WTC11 (cell line): ENCODE results near the gene SEMA5B. TPM values are rescaled to one million over a fixed set of nuclear protein-coding genes. Genes with fewer than 3 reads are reported as not detected.

Source experiments
- ATAC-seq: fragments of 200-7000 bp; cut with Tn5 transposase; 2 replicates; pipeline ENCODE4 v1.10.0; 2021; ENCODE audit warnings: mild to moderate bottlenecking, moderate library complexity
- CTCF ChIA-PET: fragments of 300-600 bp; sonication (Branson Sonifier 250); formaldehyde crosslinking; loops from one replicate; lab custom pipeline; 2021; ENCODE audit warnings: antibody characterized with exemption; lab: Charles Lee
- POLR2A ChIA-PET: fragments of 350-600 bp; sonication (Branson Sonifier 250); formaldehyde crosslinking; loops from one replicate; lab custom pipeline; 2021; ENCODE audit warnings: antibody characterized with exemption; lab: Charles Lee
- DNase-seq: peaks from one replicate; pipeline ENCODE4 v3.0.0; 2021; ENCODE audit warnings: low spot score
- H3K27ac Mint-ChIP-seq: 2 replicates; pipeline ENCODE4 v1.8.0; 2021; ENCODE audit warnings: mixed read lengths
- H3K27me3 Mint-ChIP-seq: 2 replicates; pipeline ENCODE4 v1.8.0; 2021; ENCODE audit warnings: low read depth, mild to moderate bottlenecking, moderate library complexity, mixed read lengths
- H3K36me3 Mint-ChIP-seq: 2 replicates; pipeline ENCODE4 v1.8.0; 2021; ENCODE audit warnings: mixed read lengths
- H3K4me1 Mint-ChIP-seq: 2 replicates; pipeline ENCODE4 v1.8.0; 2022; ENCODE audit warnings: mixed read lengths
- H3K4me3 Mint-ChIP-seq: 2 replicates; pipeline ENCODE4 v1.8.0; 2021; ENCODE audit warnings: mild to moderate bottlenecking, moderate library complexity, mixed read lengths
- H3K9me3 Mint-ChIP-seq: 2 replicates; pipeline ENCODE4 v1.8.0; 2021; ENCODE audit warnings: mixed read lengths
- AFF4 ChIP-seq: sonication (generic); formaldehyde crosslinking; IDR thresholded peaks from 2 replicates; pipeline ENCODE4 v1.8.1; 2023; ENCODE audit warnings: mild to moderate bottlenecking, missing genetic modification reagents, borderline replicate concordance
- CTCF ChIP-seq: fragments of 200-600 bp; IDR thresholded peaks from 2 replicates; pipeline ENCODE4 v1.8.0; 2022; ENCODE audit warnings: antibody characterized with exemption
- HMGA2 ChIP-seq: fragments of 250-450 bp; sonication (Bioruptor Pico); IDR thresholded peaks from 2 replicates; pipeline ENCODE4 v1.4.0; 2021; ENCODE audit warnings: mild to moderate bottlenecking, moderate library complexity
- HMGXB4 ChIP-seq: sonication (generic); formaldehyde crosslinking; IDR thresholded peaks from 2 replicates; pipeline ENCODE4 v1.8.1; 2023; ENCODE audit warnings: mild to moderate bottlenecking, moderate library complexity, missing genetic modification reagents
- NR3C1 ChIP-seq: sonication (generic); formaldehyde crosslinking; conservative IDR thresholded peaks from 2 replicates; pipeline ENCODE4 v1.8.1; 2023; ENCODE audit warnings: low read depth, mild to moderate bottlenecking, missing genetic modification reagents
- PRRX2 ChIP-seq: fragments of 250-450 bp; sonication (Bioruptor Pico); IDR thresholded peaks from 2 replicates; pipeline ENCODE4 v1.8.0; 2021; ENCODE audit warnings: mild to moderate bottlenecking
- TCF7 ChIP-seq: sonication (generic); formaldehyde crosslinking; IDR thresholded peaks from 2 replicates; pipeline ENCODE4 v1.8.0; 2022; ENCODE audit warnings: mild to moderate bottlenecking, low read depth, missing genetic modification reagents, moderate library complexity
- ZNF396 ChIP-seq: fragments of 250-450 bp; sonication (Bioruptor Pico); IDR thresholded peaks from 2 replicates; pipeline ENCODE4 v1.8.0; 2021; ENCODE audit warnings: mild to moderate bottlenecking, moderate library complexity, borderline replicate concordance
- ZNF532 ChIP-seq: fragments of 250-450 bp; sonication (Bioruptor Pico); IDR thresholded peaks from 2 replicates; pipeline ENCODE4 v1.9.0; 2021; ENCODE audit warnings: mild to moderate bottlenecking, borderline replicate concordance
- ZNF671 ChIP-seq: fragments of 250-450 bp; sonication (Bioruptor Pico); IDR thresholded peaks from 2 replicates; pipeline ENCODE4 v1.8.0; 2021; ENCODE audit warnings: mild to moderate bottlenecking
- total RNA-seq: library from RNA; stranded (reverse); gene quantifications from 3 replicates; pipeline ENCODE4 v1.2.3, GENCODE V29; 2021
- TF ChIP-seq, protein P1 (sequence below): sonication (generic); formaldehyde crosslinking; IDR thresholded peaks from 2 replicates; pipeline ENCODE4 v1.8.0; 2022; ENCODE audit warnings: mild to moderate bottlenecking, missing genetic modification reagents
- TF ChIP-seq, protein P2 (sequence below): sonication (generic); formaldehyde crosslinking; IDR thresholded peaks from 2 replicates; pipeline ENCODE4 v1.8.0; 2023; ENCODE audit warnings: mild to moderate bottlenecking, missing genetic modification reagents

The SEMA5B gene
- total RNA-seq, 1 experiment from 2014 or later = 20.7 TPM

GRCh38 chr3:122942937-122943827, 84.4 kb downstream of the SEMA5B start:
- Mint-ChIP-seq H3K9me3 (no peaks in the 10 kb centered on the region), H3K36me3 (no peaks in the 10 kb centered on the region), H3K4me3 (no peak overlapping the region), H3K27ac (no peak overlapping the region), H3K27me3 (peaks cover 7% of the 10 kb centered on the region), H3K4me1 (peaks cover 12% of the 10 kb centered on the region)
- CTCF ChIA-PET = interaction anchor here (0.6 to 4.7 kb wide), 38 partner anchors 10 to 372 kb away, joined by 3 to 72 read pairs (median 4); partner anchors contain the start of genes SEC22A and SEMA5B
- DNase-seq = peak; percentile 91
- ATAC-seq = peak; percentile 94
- POLR2A ChIA-PET = interaction anchor here (0.6 to 1.4 kb wide), 2 partner anchors 70 to 72 kb away, joined by 3 read pairs; no protein-coding TSS in a partner anchor
- TF ChIP-seq HMGXB4 (peak; percentile 59), ZNF396 (CRISPR knock-in tag) (no peak), PRRX2 (CRISPR knock-in tag) (no peak), CTCF (peak; percentile 90), AFF4 (CRISPR knock-in tag) (peak; percentile 61; the same call in 1 of the 2 replicates), NR3C1 (CRISPR knock-in tag) (0 out of 2 replicates have a peak, but pooled peaks have one; percentile 38), TCF7 (CRISPR knock-in tag) (no peak)
- TF ChIP-seq, protein P1, sequence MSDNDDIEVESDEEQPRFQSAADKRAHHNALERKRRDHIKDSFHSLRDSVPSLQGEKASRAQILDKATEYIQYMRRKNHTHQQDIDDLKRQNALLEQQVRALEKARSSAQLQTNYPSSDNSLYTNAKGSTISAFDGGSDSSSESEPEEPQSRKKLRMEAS (CRISPR knock-in tag) = 0 out of 2 replicates have a peak, but pooled peaks have one; percentile 26
- TF ChIP-seq, protein P2, sequence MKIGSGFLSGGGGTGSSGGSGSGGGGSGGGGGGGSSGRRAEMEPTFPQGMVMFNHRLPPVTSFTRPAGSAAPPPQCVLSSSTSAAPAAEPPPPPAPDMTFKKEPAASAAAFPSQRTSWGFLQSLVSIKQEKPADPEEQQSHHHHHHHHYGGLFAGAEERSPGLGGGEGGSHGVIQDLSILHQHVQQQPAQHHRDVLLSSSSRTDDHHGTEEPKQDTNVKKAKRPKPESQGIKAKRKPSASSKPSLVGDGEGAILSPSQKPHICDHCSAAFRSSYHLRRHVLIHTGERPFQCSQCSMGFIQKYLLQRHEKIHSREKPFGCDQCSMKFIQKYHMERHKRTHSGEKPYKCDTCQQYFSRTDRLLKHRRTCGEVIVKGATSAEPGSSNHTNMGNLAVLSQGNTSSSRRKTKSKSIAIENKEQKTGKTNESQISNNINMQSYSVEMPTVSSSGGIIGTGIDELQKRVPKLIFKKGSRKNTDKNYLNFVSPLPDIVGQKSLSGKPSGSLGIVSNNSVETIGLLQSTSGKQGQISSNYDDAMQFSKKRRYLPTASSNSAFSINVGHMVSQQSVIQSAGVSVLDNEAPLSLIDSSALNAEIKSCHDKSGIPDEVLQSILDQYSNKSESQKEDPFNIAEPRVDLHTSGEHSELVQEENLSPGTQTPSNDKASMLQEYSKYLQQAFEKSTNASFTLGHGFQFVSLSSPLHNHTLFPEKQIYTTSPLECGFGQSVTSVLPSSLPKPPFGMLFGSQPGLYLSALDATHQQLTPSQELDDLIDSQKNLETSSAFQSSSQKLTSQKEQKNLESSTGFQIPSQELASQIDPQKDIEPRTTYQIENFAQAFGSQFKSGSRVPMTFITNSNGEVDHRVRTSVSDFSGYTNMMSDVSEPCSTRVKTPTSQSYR (CRISPR knock-in tag) = 0 out of 2 replicates have a peak, but pooled peaks have one; percentile 29

- ATAC-seq = no peak
- no peaks in the 10 kb centered on the region for H3K9me3 Mint-ChIP-seq
- peaks cover 7% of the 10 kb centered on the region for H3K27me3 Mint-ChIP-seq
- ChIA-PET CTCF (interaction anchor here (0.7 to 4.7 kb wide), 18 partner anchors 11 to 187 kb away, joined by 3 to 72 read pairs (median 8); partner anchors contain the start of gene SEMA5B), POLR2A (interaction anchor here (1.4 kb wide), 1 partner anchor 73 kb away, joined by 3 read pairs; no protein-coding TSS in a partner anchor)
- DNase-seq = no peak
- no peak overlapping the region for H3K4me3 Mint-ChIP-seq
- H3K4me1 Mint-ChIP-seq = peaks cover 12% of the 10 kb centered on the region
- no peaks in the 10 kb centered on the region for H3K36me3 Mint-ChIP-seq
- no peak overlapping the region for H3K27ac Mint-ChIP-seq
- TF ChIP-seq ZNF671 (CRISPR knock-in tag) (no peak), TCF7 (CRISPR knock-in tag) (no peak), ZNF532 (no peak), HMGA2 (no peak)
Observed at GRCh38 chr3:122942239-122942638, 85.3 kb downstream of the SEMA5B start.
